ENCODE measurements around the gene SLC25A43.
A peak's percentile ranks its signal among the peaks of the same experiment; 100 is the strongest.
"Not testable (repeated sequence)": the region's sequence is repeated elsewhere in the genome, so short reads cannot be mapped to it uniquely, and the experiment has no call there.

Gene SLC25A43

GRCh38 chrX:119398974-119399771, at the start of gene SLC25A43:
Gene SLC25A43 (plus strand): TSS chrX:119399336. CDS start chrX:119399404, 68 bp downstream.
- Histone ChIP-seq H3K4me1 (ENCODE audit: control insufficient read depth, insufficient read depth, low read length, unreplicated experiment) (peaks cover 13% of the 10 kb centered on the region), H2AFZ (ENCODE audit: low read length, unreplicated experiment) (peak within 1 kb of the TSS; percentile 78), H3K79me2 (ENCODE audit: control insufficient read depth, insufficient read depth, low read length, unreplicated experiment) (peaks cover 46% of the 10 kb centered on the region), H3K27me3 (ENCODE audit: insufficient read depth, low read length) (no peaks in the 10 kb centered on the region), H3K36me3 (ENCODE audit: insufficient read depth, low read length) (no peaks in the 10 kb centered on the region), H3K27ac (ENCODE audit: low read depth, low read length) (peak within 1 kb of the TSS; percentile 5), H3K4me3 (ENCODE audit: low read depth, low read length) (peak within 1 kb of the TSS; percentile 89)

GRCh38 chrX:119359618-119360382, 39.3 kb upstream of the SLC25A43 start:
- Histone ChIP-seq H3K36me3 (ENCODE audit: insufficient read depth, low read length) (no peaks in the 10 kb centered on the region), H3K27ac (ENCODE audit: low read depth, low read length) (no peak overlapping the region), H3K27me3 (ENCODE audit: insufficient read depth, low read length) (no peaks in the 10 kb centered on the region), H3K79me2 (ENCODE audit: control insufficient read depth, insufficient read depth, low read length, unreplicated experiment) (no peaks in the 10 kb centered on the region), H2AFZ (ENCODE audit: low read length, unreplicated experiment) (no peak overlapping the region), H3K4me3 (ENCODE audit: low read depth, low read length) (no peak overlapping the region), H3K4me1 (ENCODE audit: control insufficient read depth, insufficient read depth, low read length, unreplicated experiment) (no peaks in the 10 kb centered on the region)

GRCh38 chrX:119361451-119361850, 37.7 kb upstream of the SLC25A43 start:
- H3K36me3 ChIP-seq (ENCODE audit: insufficient read depth, low read length); H2AFZ ChIP-seq (ENCODE audit: low read length, unreplicated experiment); H3K4me1 ChIP-seq (ENCODE audit: control insufficient read depth, insufficient read depth, low read length, unreplicated experiment); H3K27me3 ChIP-seq (ENCODE audit: insufficient read depth, low read length); H3K4me3 ChIP-seq (ENCODE audit: low read depth, low read length); H3K79me2 ChIP-seq (ENCODE audit: control insufficient read depth, insufficient read depth, low read length, unreplicated experiment); H3K27ac ChIP-seq (ENCODE audit: low read depth, low read length): not testable (repeated sequence)

- H3K36me3 ChIP-seq (ENCODE audit: insufficient read depth, low read length); H3K27ac ChIP-seq (ENCODE audit: low read depth, low read length); H2AFZ ChIP-seq (ENCODE audit: low read length, unreplicated experiment); H3K4me1 ChIP-seq (ENCODE audit: control insufficient read depth, insufficient read depth, low read length, unreplicated experiment); H3K27me3 ChIP-seq (ENCODE audit: insufficient read depth, low read length); H3K79me2 ChIP-seq (ENCODE audit: control insufficient read depth, insufficient read depth, low read length, unreplicated experiment); H3K4me3 ChIP-seq (ENCODE audit: low read depth, low read length): not testable (repeated sequence)
These were observed 37.1 kb upstream of the SLC25A43 start for GRCh38 chrX:119362074-119362473.

- no peak overlapping the region for H3K27ac ChIP-seq (ENCODE audit: low read depth, low read length)
- no peaks in the 10 kb centered on the region for H3K4me1 ChIP-seq (ENCODE audit: control insufficient read depth, insufficient read depth, low read length, unreplicated experiment)
- H3K36me3 ChIP-seq (ENCODE audit: insufficient read depth, low read length) = no peaks in the 10 kb centered on the region
- H3K79me2 ChIP-seq (ENCODE audit: control insufficient read depth, insufficient read depth, low read length, unreplicated experiment) = no peaks in the 10 kb centered on the region
- no peak overlapping the region for H2AFZ ChIP-seq (ENCODE audit: low read length, unreplicated experiment)
- H3K27me3 ChIP-seq (ENCODE audit: insufficient read depth, low read length) = no peaks in the 10 kb centered on the region
- no peak overlapping the region for H3K4me3 ChIP-seq (ENCODE audit: low read depth, low read length)
These were observed 35.7 kb upstream of the SLC25A43 start for GRCh38 chrX:119363391-119363790.

GRCh38 chrX:119371861-119372260, 27.3 kb upstream of the SLC25A43 start:
- H3K36me3 ChIP-seq (ENCODE audit: insufficient read depth, low read length); H3K4me3 ChIP-seq (ENCODE audit: low read depth, low read length); H3K79me2 ChIP-seq (ENCODE audit: control insufficient read depth, insufficient read depth, low read length, unreplicated experiment); H3K27me3 ChIP-seq (ENCODE audit: insufficient read depth, low read length); H3K27ac ChIP-seq (ENCODE audit: low read depth, low read length); H2AFZ ChIP-seq (ENCODE audit: low read length, unreplicated experiment): not testable (repeated sequence)
- peaks cover 14% of the 10 kb centered on the region for H3K4me1 ChIP-seq (ENCODE audit: control insufficient read depth, insufficient read depth, low read length, unreplicated experiment)

GRCh38 chrX:119374736-119375135, 24.4 kb upstream of the SLC25A43 start:
- H3K36me3 ChIP-seq (ENCODE audit: insufficient read depth, low read length) = no peaks in the 10 kb centered on the region
- no peaks in the 10 kb centered on the region for H3K27me3 ChIP-seq (ENCODE audit: insufficient read depth, low read length)
- no peaks in the 10 kb centered on the region for H3K79me2 ChIP-seq (ENCODE audit: control insufficient read depth, insufficient read depth, low read length, unreplicated experiment)
- no peak overlapping the region for H3K4me3 ChIP-seq (ENCODE audit: low read depth, low read length)
- peak overlapping the region; percentile 78 for H3K27ac ChIP-seq (ENCODE audit: low read depth, low read length)
- H2AFZ ChIP-seq (ENCODE audit: low read length, unreplicated experiment) = no peak overlapping the region
- peaks cover 14% of the 10 kb centered on the region for H3K4me1 ChIP-seq (ENCODE audit: control insufficient read depth, insufficient read depth, low read length, unreplicated experiment)

- Histone ChIP-seq H3K27ac (ENCODE audit: low read depth, low read length) (no peak overlapping the region), H3K36me3 (ENCODE audit: insufficient read depth, low read length) (no peaks in the 10 kb centered on the region), H2AFZ (ENCODE audit: low read length, unreplicated experiment) (no peak overlapping the region), H3K27me3 (ENCODE audit: insufficient read depth, low read length) (no peaks in the 10 kb centered on the region), H3K4me1 (ENCODE audit: control insufficient read depth, insufficient read depth, low read length, unreplicated experiment) (peaks cover 14% of the 10 kb centered on the region), H3K4me3 (ENCODE audit: low read depth, low read length) (no peak overlapping the region), H3K79me2 (ENCODE audit: control insufficient read depth, insufficient read depth, low read length, unreplicated experiment) (no peaks in the 10 kb centered on the region)
These were observed 23.6 kb upstream of the SLC25A43 start for GRCh38 chrX:119375561-119375960.

GRCh38 chrX:119376312-119376711, 22.8 kb upstream of the SLC25A43 start:
- Histone ChIP-seq H3K4me3 (ENCODE audit: low read depth, low read length) (no peak overlapping the region), H3K27ac (ENCODE audit: low read depth, low read length) (no peak overlapping the region), H3K27me3 (ENCODE audit: insufficient read depth, low read length) (no peaks in the 10 kb centered on the region), H3K79me2 (ENCODE audit: control insufficient read depth, insufficient read depth, low read length, unreplicated experiment) (no peaks in the 10 kb centered on the region), H2AFZ (ENCODE audit: low read length, unreplicated experiment) (no peak overlapping the region), H3K4me1 (ENCODE audit: control insufficient read depth, insufficient read depth, low read length, unreplicated experiment) (peaks cover 14% of the 10 kb centered on the region), H3K36me3 (ENCODE audit: insufficient read depth, low read length) (no peaks in the 10 kb centered on the region)

- H3K27me3 ChIP-seq (ENCODE audit: insufficient read depth, low read length) = no peaks in the 10 kb centered on the region
- no peak overlapping the region for H3K27ac ChIP-seq (ENCODE audit: low read depth, low read length)
- H3K36me3 ChIP-seq (ENCODE audit: insufficient read depth, low read length) = no peaks in the 10 kb centered on the region
- no peaks in the 10 kb centered on the region for H3K79me2 ChIP-seq (ENCODE audit: control insufficient read depth, insufficient read depth, low read length, unreplicated experiment)
- no peak overlapping the region for H2AFZ ChIP-seq (ENCODE audit: low read length, unreplicated experiment)
- H3K4me3 ChIP-seq (ENCODE audit: low read depth, low read length) = no peak overlapping the region
- no peaks in the 10 kb centered on the region for H3K4me1 ChIP-seq (ENCODE audit: control insufficient read depth, insufficient read depth, low read length, unreplicated experiment)
These were observed 17.7 kb upstream of the SLC25A43 start for GRCh38 chrX:119381349-119381944.

Measured in ACC112 (cell line).